ENCODE measurements around the gene CACTIN.
"Not testable (repeated sequence)": the region's sequence is repeated elsewhere in the genome, so short reads cannot be mapped to it uniquely, and the experiment has no call there.

CACTIN gene

DNA sequence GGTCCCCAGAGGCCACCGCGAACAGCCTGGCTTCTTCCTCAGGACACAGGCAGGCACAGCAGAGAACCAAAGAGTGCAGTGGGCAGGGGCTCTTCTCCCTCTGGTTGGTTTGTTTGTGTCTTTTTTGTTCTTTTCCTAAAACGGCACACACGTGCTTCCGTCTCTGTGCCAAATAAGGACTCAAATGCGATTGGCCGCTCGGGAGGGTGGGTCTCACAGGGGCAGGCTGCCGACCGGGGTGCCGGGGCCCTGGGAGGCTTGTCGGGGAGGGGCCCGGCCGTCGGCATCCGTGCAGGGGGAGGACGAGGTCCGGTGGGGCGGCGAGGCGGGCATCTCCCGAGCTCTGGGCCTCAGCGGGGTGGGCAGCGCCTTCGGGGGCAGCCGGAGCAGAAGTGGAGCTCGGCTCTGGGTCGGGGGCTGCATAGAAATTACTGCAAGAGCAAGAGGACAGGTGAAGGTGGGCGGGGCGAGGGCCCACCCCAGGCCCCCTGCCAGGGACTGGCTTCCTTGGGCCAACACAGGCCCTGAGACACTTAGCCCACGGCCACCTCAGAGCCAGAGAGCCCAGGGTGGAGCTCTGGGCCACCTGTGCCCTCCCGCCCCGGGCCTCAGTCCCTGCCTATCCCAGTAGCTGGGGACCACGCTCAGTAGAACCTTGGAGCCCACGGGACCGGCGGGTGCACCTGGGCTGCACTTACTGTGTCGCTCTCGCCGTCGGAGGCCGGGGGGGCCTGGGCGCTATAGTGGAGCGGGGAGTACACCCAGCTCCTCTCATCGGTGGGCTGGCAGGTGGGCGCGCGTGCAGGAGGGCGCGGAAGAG is 6.4 kb upstream of the CACTIN start:
- no peak for TF ChIP-seq EZH2phosphoT487 (IDR thresholded peaks at IDR 0.05; ENCODE audit: low read length)
- TF ChIP-seq CTCF (IDR thresholded peaks at IDR 0.05; ENCODE audit: low read length) = no peak
- TF ChIP-seq EZH2 (optimal IDR thresholded peaks at IDR 0.05; ENCODE audit: low read depth, low read length) = no peak
- Histone ChIP-seq H3K9me2 (replicated peaks; ENCODE audit: insufficient read depth, low read length) (no peaks in the 10 kb centered on the region), H3K79me2 (ENCODE audit: low read length) (no peaks in the 10 kb centered on the region), H3K4me3 (ENCODE audit: low read length) (no peak overlapping the region), H3K27ac (ENCODE audit: low read length) (no peak overlapping the region), H3K9me3 (replicated peaks; ENCODE audit: insufficient read depth, low read length) (no peaks in the 10 kb centered on the region), H3K36me3 (replicated peaks; ENCODE audit: insufficient read depth, low read length) (no peaks in the 10 kb centered on the region), H3F3A (ENCODE audit: insufficient read depth, low read length) (no peaks in the 10 kb centered on the region), H3K4me2 (ENCODE audit: low read depth, low read length) (no peak overlapping the region), H3K9ac (ENCODE audit: low read length) (no peak overlapping the region), H2AFZ (ENCODE audit: low read length) (no peak overlapping the region), H3K4me1 (ENCODE audit: low read length) (no peaks in the 10 kb centered on the region), H4K20me1 (ENCODE audit: insufficient read depth, low read length) (no peaks in the 10 kb centered on the region), H3K27me3 (replicated peaks; ENCODE audit: insufficient read depth, low read length) (no peaks in the 10 kb centered on the region)
- DNase-seq = no peak

- Histone ChIP-seq H3K9ac (ENCODE audit: low read length) (no peak overlapping the region), H3K79me2 (ENCODE audit: low read length) (no peaks in the 10 kb centered on the region), H3K9me3 (replicated peaks; ENCODE audit: insufficient read depth, low read length) (no peaks in the 10 kb centered on the region), H2AFZ (ENCODE audit: low read length) (no peak overlapping the region), H3F3A (ENCODE audit: insufficient read depth, low read length) (no peaks in the 10 kb centered on the region), H3K36me3 (replicated peaks; ENCODE audit: insufficient read depth, low read length) (no peaks in the 10 kb centered on the region), H3K4me2 (ENCODE audit: low read depth, low read length) (no peak overlapping the region), H3K27ac (ENCODE audit: low read length) (no peak overlapping the region), H3K9me2 (replicated peaks; ENCODE audit: insufficient read depth, low read length) (no peaks in the 10 kb centered on the region), H3K27me3 (replicated peaks; ENCODE audit: insufficient read depth, low read length) (no peaks in the 10 kb centered on the region), H3K4me3 (ENCODE audit: low read length) (no peak overlapping the region), H4K20me1 (ENCODE audit: insufficient read depth, low read length) (no peaks in the 10 kb centered on the region), H3K4me1 (ENCODE audit: low read length) (peaks cover 4% of the 10 kb centered on the region; the same call in 1 of the 2 replicates)
- DNase-seq = no peak
- TF ChIP-seq CTCF (IDR thresholded peaks at IDR 0.05; ENCODE audit: low read length) = no peak
- TF ChIP-seq EZH2phosphoT487 (IDR thresholded peaks at IDR 0.05; ENCODE audit: low read length) = no peak
- no peak for TF ChIP-seq EZH2 (optimal IDR thresholded peaks at IDR 0.05; ENCODE audit: low read depth, low read length)
Measured at GRCh38 chr19:3632098-3632497, 5.5 kb upstream of the CACTIN start.

DNA sequence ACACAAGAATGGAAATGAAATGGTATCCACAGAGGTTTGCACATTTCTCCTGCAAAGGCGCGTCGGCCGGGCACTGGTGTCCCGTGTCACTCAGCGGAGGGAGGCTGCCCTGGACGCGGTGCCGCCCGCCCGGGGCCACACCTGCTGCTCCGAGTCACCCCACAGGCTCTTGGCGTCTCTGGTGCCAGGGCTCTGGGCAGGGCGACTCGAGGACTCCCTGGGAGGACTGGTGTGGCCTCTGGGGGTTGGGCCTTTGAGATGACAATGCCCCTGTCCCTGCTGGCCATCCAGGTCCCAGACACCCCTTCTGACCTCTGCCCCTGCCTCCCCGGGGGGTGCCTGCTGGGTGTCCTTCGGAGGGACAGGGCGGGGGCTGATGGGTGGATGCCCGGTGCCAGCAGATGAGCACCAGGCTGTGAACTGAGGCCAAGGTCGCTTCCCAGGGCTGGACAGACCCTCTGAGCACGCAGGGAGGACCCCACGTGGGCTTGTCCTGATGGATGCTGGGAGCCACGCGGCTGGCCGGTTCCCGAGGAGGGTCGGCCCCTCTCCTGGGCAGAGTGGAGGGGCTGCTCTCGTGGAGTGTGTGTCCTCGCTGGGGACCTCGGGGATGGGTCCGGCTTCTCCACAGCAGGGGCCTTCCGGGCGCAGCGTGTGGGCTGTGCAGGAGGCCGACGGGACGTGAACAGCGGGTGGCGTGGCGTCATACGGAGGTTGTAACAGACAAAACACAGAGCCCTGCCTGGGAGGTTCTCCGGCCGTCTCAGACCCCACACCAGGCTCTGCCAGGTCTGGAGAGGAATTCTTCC is 4.7 kb upstream of the CACTIN start:
- Histone ChIP-seq H3F3A (ENCODE audit: insufficient read depth, low read length) (no peaks in the 10 kb centered on the region), H4K20me1 (ENCODE audit: insufficient read depth, low read length) (no peaks in the 10 kb centered on the region), H3K9me2 (replicated peaks; ENCODE audit: insufficient read depth, low read length) (no peaks in the 10 kb centered on the region), H3K4me1 (ENCODE audit: low read length) (peaks cover 4% of the 10 kb centered on the region; the same call in 1 of the 2 replicates), H3K9ac (ENCODE audit: low read length) (no peak overlapping the region), H3K27me3 (replicated peaks; ENCODE audit: insufficient read depth, low read length) (no peaks in the 10 kb centered on the region), H3K36me3 (replicated peaks; ENCODE audit: insufficient read depth, low read length) (no peaks in the 10 kb centered on the region), H3K4me2 (ENCODE audit: low read depth, low read length) (no peak overlapping the region), H3K27ac (ENCODE audit: low read length) (no peak overlapping the region), H3K9me3 (replicated peaks; ENCODE audit: insufficient read depth, low read length) (no peaks in the 10 kb centered on the region), H3K4me3 (ENCODE audit: low read length) (no peak overlapping the region), H3K79me2 (ENCODE audit: low read length) (peaks cover 4% of the 10 kb centered on the region), H2AFZ (ENCODE audit: low read length) (no peak overlapping the region)
- DNase-seq = no peak
- no peak for TF ChIP-seq CTCF (IDR thresholded peaks at IDR 0.05; ENCODE audit: low read length)
- TF ChIP-seq EZH2phosphoT487 (IDR thresholded peaks at IDR 0.05; ENCODE audit: low read length) = no peak

GRCh38 chr19:3628766-3629165 is 2.2 kb upstream of the CACTIN start:
- Histone ChIP-seq H3K79me2 (ENCODE audit: low read length) (peaks cover 29% of the 10 kb centered on the region), H3K4me1 (ENCODE audit: low read length) (peaks cover 20% of the 10 kb centered on the region; the same call in 1 of the 2 replicates)
- not testable (repeated sequence) for H3K9me2 ChIP-seq (replicated peaks; ENCODE audit: insufficient read depth, low read length); H3K4me2 ChIP-seq (ENCODE audit: low read depth, low read length); H3K27me3 ChIP-seq (replicated peaks; ENCODE audit: insufficient read depth, low read length); H4K20me1 ChIP-seq (ENCODE audit: insufficient read depth, low read length); H3K9ac ChIP-seq (ENCODE audit: low read length); H3F3A ChIP-seq (ENCODE audit: insufficient read depth, low read length); H3K4me3 ChIP-seq (ENCODE audit: low read length); DNase-seq; H2AFZ ChIP-seq (ENCODE audit: low read length); H3K9me3 ChIP-seq (replicated peaks; ENCODE audit: insufficient read depth, low read length); H3K36me3 ChIP-seq (replicated peaks; ENCODE audit: insufficient read depth, low read length); H3K27ac ChIP-seq (ENCODE audit: low read length)
